ENCODE results near the gene ZC3H18.

DNA sequence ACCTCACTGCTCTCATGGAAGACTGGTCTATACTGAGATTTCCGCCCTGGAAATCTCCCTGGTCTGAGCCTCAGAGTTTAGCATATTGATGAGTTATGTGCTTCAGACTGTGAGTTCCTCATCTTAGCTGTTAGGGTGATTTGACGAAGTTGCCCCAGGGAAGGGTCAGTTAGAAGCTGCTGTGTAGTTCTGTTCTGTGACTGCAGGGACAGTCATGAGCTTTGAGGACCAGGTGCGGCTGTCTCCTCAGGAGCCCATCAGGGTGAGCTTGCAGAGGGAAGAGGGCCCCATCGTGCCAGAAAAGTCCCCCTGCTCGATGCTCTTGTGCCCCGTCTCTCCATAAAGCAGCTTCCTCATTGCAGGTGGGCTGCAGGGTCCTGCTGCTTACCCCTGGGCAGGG lies 39.9 kb downstream of the ZC3H18 start:
- TF ChIP-seq POLR2A (IDR thresholded peaks at IDR 0.05), result no peak
- no peak for TF ChIP-seq CTCF (IDR thresholded peaks at IDR 0.05)

Measured in stomach (tissue), 4 donors.